Measurements from ENCODE around the gene KRT16. TPM values are rescaled to one million over a fixed set of nuclear protein-coding genes. Genes with fewer than 3 reads are reported as not detected.
"Not testable (repeated sequence)": the region's sequence is repeated elsewhere in the genome, so short reads cannot be mapped to it uniquely, and the experiment has no call there.

KRT16 gene
- total and polyA plus RNA-seq, 2 donors (not counting 3 experiments of a cell fraction or from before 2014, with no cell fraction given) = not detected

GRCh38 chr17:41610061-41610517 lies 2.5 kb downstream of the KRT16 start:
- H4K20me1 ChIP-seq (replicated peaks; ENCODE audit: control insufficient read depth, extremely low read depth, insufficient read depth, low read length); H3K79me2 ChIP-seq (ENCODE audit: control insufficient read depth, insufficient read depth, low read length); POLR2A ChIA-PET; BruUV-seq (replicated peaks); DNase-seq (ENCODE audit: low read depth, low spot score); H2AFZ ChIP-seq (ENCODE audit: low read depth, low read length); dilution Hi-C loops (cut with MboI; ENCODE audit: extremely low pct_ligation_motif_present, low sequenced_read_pairs); H3K9me3 ChIP-seq (replicated peaks; ENCODE audit: control insufficient read depth, insufficient read depth, low read length); H3K4me2 ChIP-seq (ENCODE audit: insufficient read depth, low read length); H3K27me3 ChIP-seq (ENCODE audit: control insufficient read depth in 2 of 2, insufficient read depth in 2 of 2, low read length in 2 of 2); H3K9ac ChIP-seq (replicated peaks; ENCODE audit: extremely low read depth, insufficient read depth, low read length); H3K4me1 ChIP-seq (ENCODE audit: control insufficient read depth, extremely low read depth, insufficient read depth, low read length); FAIRE-seq; H3K36me3 ChIP-seq (ENCODE audit: control insufficient read depth in 2 of 2, extremely low read depth in 1 of 2, insufficient read depth in 2 of 2, low read length in 2 of 2); H3K9me1 ChIP-seq (replicated peaks; ENCODE audit: control insufficient read depth, extremely low read depth, insufficient read depth, low read length); H3K27ac ChIP-seq (ENCODE audit: insufficient read depth, low read depth, low read length); H3K4me3 ChIP-seq (replicated peaks in 1 of 3; ENCODE audit: insufficient read depth in 1 of 3, low read depth in 1 of 3, low read length in 3 of 3): not testable (repeated sequence)
- peak in 1 of 2 donors; percentile 36 for TF ChIP-seq CTCF (IDR thresholded peaks at IDR 0.05; ENCODE audit: extremely low read depth in 1 of 2, insufficient read depth in 1 of 2, low read depth in 1 of 2, low read length in 2 of 2)
- CTCF ChIA-PET = interaction anchor here (0.7 to 1.4 kb wide), 4 partner anchors 18 to 53 kb away, joined by 3 to 4 read pairs (median 4); no protein-coding TSS in a partner anchor
- intact Hi-C loops (cut with micrococcal nuclease) = loop anchor here (1.0 kb wide), 1 partner anchor 38 kb away; no protein-coding TSS in a partner anchor

DNA sequence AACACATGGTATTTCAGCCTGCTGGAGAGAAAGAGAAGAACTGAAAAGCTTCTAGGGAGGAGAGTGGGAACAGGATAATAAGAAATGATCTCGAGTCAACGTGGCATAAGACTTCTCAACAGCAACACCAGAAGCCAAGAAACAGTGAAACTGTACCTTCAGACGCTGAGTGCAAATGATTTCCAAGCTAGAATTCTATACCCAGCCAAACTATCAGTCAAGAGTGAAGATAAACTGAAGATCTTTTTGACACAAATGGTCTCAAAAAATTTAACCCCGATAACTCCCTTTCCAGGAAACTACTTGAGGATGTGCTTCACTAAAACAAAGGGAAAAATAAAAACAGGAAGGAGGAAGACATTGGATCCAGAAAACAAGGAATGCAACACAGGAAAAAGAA lies 5.6 kb downstream of the KRT16 start:
- POLR2A ChIA-PET; CTCF ChIA-PET; H3K4me1 ChIP-seq (ENCODE audit: control insufficient read depth, extremely low read depth, insufficient read depth, low read length): not testable (repeated sequence)

More for the DNA sequence above, 5.6 kb downstream of the KRT16 start:
- H3K4me2 ChIP-seq (ENCODE audit: insufficient read depth, low read length); H2AFZ ChIP-seq (ENCODE audit: low read depth, low read length); H3K27me3 ChIP-seq (ENCODE audit: control insufficient read depth in 2 of 2, insufficient read depth in 2 of 2, low read length in 2 of 2); H3K36me3 ChIP-seq (ENCODE audit: control insufficient read depth in 2 of 2, extremely low read depth in 1 of 2, insufficient read depth in 2 of 2, low read length in 2 of 2); H3K9me1 ChIP-seq (replicated peaks; ENCODE audit: control insufficient read depth, extremely low read depth, insufficient read depth, low read length); H3K9ac ChIP-seq (replicated peaks; ENCODE audit: extremely low read depth, insufficient read depth, low read length); H4K20me1 ChIP-seq (replicated peaks; ENCODE audit: control insufficient read depth, extremely low read depth, insufficient read depth, low read length); BruUV-seq (replicated peaks); H3K9me3 ChIP-seq (replicated peaks; ENCODE audit: control insufficient read depth, insufficient read depth, low read length); H3K27ac ChIP-seq (ENCODE audit: insufficient read depth, low read depth, low read length); DNase-seq (ENCODE audit: low read depth, low spot score); dilution Hi-C loops (cut with MboI; ENCODE audit: extremely low pct_ligation_motif_present, low sequenced_read_pairs); H3K4me3 ChIP-seq (replicated peaks in 1 of 3; ENCODE audit: insufficient read depth in 1 of 3, low read depth in 1 of 3, low read length in 3 of 3); H3K79me2 ChIP-seq (ENCODE audit: control insufficient read depth, insufficient read depth, low read length); FAIRE-seq; intact Hi-C loops (cut with micrococcal nuclease): not testable (repeated sequence)
